C1 segment of cervical spinal cord (tissue), 14 donors: ENCODE data around the gene NUDT14.

Experiments used
- DNase-seq, 14 donors: peaks; one replicate each; lab custom pipeline; 2025; lab: John Stamatoyannopoulos, UW

NUDT14 gene

DNA sequence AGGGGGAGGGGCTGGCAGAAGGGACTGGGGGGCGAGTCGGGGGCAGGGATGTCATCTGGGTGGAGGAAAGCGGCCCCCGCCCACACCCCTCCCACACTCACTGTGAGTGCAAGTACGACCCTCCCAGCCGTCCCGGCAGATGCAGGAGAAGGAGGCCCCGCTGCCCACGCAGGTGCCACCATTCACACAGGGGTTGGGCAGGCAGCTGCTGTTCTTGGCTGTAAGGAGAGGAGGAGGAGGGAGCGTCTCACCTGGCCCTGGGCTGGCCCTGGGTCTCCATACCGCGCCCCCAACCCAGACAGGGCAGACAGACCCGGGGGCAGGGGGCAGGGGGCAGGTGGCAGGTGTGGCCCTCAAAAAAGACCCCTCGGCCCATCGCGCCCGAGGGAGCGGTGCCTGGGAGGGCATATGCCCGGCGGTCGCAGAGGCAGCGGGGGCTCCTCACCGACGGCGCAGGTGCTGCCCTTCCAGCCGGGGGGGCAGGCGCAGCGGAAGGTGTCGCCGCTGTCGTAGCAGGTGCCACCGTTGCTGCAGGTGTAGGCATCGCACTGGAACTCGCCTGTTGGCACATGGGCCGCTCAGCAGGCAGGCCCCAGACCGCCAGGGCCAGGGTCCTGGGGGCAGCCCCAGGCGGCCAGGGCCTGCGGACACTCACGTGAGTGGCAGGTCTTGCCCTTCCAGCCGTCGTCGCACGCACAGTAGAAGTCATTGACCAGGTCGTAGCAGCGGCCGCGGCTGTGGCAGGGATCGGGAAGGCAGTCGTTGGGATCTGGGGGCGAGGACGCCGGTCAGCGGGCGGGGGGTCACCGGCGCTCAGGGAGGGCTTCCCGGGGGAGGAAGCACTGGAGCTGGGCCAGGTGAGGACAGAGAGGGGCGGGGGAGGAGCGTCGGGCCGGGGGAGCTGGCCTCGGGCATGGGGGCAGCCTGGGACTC, 33.2 kb downstream of the NUDT14 start:
- DNase-seq: no peak

- DNase-seq: no peak
These were observed 34.0 kb downstream of the NUDT14 start for GRCh38 chr14:105146976-105147635.

GRCh38 chr14:105146181-105146975, 34.7 kb downstream of the NUDT14 start:
- DNase-seq: no peak

DNA sequence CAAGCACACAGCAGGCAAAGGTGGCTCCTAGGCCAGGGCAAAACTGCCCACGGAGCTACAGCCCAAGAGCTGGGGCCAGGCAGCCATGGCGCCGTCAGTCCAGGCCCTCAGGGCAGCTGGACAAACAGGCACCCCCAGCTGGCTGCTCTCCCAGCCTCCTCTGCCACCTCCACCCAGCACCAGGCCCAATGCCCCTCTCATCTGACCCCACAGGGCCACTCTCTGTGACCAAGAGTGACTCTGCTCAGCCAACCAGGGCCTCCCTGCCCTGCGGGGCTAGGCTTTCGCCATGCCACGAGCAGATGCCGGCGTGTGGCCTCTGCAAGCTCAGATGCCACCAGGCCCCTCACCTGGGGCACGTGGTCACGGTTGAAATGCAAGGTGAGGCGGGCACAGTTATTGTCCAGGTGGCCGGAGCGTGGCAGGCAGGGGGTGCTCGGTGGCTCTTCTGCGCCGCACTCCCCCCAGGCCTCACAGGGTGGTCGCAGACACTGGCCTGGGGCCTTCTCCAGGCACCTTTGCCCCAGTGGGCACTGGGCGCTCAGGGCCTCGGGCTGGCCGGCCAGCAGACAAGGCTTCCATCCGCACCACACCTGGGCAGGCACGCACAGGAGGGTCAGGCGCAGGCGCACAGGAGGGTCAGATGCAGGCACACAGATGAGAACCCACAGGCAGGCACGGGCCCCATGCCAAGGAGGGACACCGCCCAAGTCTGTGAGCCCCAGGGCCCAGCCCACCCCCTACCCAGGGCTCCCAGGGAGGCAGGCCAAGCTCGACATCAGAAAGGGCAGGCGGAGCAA, 35.5 kb downstream of the NUDT14 start:
- DNase-seq: no peak

DNA sequence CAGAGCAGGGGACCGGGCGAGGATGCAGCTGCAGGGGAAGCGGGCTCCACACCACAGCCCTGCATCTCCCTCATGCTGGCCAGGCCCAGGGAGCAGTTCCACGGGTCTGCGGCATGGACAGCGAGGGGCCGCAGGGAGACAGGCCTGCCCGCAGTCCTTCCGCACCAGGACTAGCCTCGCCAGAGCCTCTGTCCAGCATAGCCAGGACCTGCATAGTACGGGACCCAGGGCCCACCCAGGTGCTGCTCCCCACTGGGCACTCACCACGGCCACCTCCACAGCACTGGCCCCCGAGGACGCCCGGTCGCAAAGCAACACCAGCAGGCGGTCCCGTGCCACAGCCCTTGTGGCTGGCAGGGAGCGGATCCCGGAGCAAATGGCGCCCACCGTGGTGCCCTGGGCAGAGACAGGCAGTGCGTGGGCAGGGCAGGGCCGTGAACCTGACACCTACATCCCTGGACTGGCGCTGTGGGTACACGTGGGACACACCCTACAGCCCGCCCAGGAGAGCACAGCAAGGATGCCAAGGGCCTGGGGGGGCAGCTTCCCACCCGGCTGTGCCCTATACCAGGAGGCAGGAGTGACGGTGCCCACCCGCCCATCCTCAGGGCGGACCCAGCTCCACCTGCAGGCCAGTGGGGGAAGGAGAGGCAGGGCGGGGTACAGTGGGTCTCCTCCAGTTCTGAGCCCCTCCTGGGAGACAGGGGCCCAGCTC, 36.3 kb downstream of the NUDT14 start:
- no peak for DNase-seq

DNA sequence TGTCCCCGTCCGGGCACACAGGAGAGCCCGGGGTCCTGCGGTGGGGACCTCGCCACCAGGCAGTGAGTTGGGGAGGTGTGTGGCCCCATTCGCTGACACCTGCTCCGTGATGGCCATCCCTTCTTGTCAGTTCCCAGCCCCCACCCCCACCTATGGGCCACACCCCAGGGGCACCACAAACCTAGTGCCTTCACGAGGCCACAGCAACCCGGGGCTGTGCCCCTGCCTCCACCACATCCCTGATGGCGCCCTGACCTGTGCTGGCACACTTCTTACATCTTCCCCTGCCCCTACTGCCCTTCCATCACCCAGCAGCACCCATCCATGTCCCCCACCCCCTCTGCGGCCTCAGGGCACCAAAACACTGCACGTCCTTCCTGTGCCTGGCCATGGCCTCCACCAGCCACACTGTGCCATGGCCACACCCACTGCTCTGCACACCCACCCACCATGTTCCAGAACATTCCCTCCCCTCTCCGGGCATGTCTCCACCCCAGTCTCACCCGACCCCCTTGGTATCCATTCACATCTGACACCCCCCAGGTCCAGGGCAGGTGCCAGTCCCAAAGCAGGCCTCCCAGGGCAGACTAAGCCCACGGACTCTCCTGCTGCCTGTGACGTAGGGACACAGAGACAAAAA, 37.0 kb downstream of the NUDT14 start:
- no peak for DNase-seq

GRCh38 chr14:105143451-105144025, 37.6 kb downstream of the NUDT14 start:
- no peak for DNase-seq

GRCh38 chr14:105142651-105143450, 38.3 kb downstream of the NUDT14 start:
- DNase-seq: no peak

- DNase-seq: no peak
These were observed 39.4 kb downstream of the NUDT14 start for GRCh38 chr14:105141486-105142281.

DNA sequence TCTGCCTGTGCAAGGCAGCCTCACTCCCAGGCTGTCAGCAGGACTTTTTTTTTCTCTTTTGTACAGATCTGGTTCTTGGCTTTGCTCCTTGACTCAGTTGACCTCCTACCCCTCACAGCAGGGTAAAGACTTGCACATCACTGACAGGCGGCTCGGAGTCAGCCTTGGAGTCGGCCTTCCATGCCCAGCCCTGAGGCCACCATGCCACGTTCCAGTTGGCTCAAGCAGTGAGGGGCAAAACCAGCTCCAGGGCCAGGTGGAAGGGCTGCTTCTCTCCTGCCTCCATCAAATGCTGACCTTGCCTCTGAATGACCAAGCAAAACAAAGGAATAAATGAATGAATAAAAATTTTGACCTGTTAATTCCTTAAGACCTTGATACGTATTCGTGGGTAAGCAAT, 40.1 kb downstream of the NUDT14 start:
- DNase-seq: no peak

DNA sequence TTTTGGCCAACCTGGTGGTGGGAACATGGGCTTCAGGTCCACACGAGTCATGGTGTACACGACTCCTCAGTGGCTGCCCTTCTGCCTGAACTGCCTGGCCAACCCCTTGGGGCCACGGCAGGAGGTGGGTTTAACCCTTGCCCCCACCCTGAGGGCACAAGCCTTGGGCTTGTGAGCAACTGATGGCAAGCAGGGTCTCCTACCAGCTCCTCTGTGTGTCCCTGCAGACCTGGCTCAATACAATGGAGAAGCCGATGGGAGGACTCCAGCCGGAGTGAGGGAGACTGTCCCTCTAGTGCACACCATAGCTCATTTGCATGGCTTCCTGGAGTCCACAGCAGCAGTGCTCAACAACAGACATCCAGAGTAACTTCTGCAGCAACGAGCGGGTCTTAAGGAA, 40.5 kb downstream of the NUDT14 start:
- no peak for DNase-seq

DNA sequence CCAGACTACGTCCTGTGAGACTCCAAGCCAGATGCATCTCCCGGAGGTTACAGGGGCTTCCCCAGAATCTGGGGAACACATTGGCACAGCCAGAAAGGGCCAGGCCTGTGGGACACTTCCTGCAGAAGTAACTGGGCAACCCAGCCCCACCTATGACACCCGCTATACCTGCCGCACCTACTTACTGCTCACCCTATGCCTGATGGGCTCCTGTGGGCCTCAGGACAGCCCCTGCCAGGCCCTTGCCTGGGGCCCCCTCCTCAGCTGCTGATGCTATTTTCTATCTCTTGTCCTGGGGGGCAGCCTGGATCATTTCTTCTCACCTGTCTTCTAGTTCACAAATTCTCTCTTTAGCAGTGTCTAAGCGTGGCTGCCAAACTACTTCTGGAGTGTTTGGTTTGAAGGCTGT, 41.3 kb downstream of the NUDT14 start:
- no peak for DNase-seq

DNA sequence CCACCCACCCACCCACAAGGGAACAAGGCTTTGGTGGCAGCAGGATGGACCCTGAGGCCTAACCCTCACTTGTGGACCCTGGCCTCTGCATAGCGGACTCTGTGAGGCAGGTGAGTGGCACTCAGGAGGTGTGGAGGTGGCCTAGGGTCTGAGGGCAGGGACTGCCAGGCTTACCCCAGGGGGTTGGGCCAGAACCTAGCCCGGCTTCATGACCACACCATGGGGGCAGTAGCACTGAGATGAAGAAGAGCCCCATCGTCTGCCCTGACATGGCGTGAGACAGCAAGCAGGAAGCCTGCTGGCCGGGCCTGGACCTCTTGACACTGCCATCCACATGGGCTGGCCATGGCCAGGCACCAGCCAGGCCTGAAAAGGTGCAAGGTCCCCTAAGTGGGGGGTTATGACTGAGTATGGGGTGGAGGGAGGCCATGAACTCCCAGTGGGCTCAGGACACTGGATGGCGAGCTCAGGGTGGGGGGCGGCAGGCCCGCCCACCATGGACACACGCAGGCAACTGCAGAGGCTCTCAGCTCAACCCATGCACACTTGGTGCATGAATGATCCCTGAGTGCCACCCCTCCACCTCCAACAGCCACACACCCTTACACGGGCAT, 41.8 kb downstream of the NUDT14 start:
- no peak for DNase-seq

DNA sequence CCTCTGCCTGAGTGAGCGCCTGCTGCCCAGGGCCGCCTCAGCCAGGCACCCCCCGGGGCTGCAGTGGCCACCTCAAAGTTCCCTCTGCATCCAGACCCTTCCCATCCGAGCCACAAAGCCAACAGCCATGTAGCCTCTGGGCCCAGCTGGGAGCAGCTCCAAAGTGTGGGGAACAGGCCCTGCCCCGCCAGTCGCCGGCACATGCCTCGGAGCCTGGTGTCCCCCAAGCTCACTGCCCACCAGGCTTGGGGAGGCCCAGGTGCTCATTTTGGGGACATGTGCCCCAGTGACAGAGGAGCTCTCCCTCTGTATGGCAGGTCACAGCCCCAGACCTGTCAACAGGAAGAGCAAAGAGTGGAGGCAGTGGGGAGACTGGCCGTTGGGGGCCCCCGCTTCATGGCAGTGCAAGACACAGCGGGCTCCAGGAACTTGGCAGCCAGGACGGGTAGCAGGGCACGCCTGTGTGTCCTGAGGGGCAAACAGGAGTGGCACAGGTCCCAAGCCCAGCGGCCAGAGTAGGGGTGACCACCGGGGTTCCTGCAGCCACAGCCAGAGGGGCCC, 42.5 kb downstream of the NUDT14 start:
- no peak for DNase-seq

DNA sequence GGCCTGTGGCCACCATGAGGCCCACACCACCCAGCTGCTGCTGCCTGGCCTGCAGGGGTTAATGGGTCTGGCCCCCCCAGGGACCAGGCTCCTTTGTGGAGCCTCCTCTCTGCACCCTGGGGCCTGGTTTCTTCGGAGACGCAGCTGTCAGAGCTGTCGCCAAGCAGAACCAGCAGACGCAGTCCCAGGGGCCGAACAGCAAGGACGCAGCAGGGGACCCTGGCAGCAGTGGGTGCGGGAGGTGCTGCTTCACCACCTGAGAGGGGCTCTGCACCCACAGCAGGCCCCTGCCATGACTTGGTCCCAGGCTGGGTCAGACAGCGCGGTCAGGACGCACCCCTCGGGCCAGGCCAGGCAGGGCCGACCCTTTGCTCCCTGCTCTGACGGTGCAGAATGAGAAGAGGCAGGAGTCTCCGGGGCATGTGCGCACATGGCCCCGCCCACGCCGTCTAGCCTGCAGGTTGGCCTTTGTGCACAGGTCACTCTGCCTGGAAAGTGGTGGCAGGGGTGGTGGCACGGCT, 43.0 kb downstream of the NUDT14 start:
- DNase-seq: no peak

DNA sequence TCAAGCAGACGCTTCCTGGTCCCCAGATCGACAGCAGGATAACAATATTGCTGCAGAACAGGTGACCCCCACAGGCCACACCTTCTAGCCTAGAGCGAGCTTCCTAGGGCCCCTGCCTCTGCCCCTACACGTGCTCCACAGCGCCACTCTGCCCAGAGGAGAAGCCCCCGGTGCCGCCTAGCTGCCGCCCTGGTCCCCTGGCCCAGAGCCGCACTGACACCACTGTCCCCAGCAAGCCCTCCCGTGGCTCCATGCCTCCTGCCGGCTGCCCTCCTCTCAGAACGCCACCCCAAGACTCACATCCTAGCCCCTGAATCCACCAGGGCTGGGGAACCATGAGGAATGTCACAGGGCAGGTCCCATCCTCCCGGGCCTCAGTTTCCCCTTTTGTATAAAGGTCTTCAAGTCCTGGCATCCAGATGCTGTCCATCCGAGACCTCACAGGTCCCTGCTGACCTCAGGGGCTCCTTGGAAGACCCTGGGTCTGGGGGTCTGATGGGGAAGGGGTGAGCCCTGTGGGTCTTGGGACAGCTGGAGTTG, 43.6 kb downstream of the NUDT14 start:
- DNase-seq: no peak
